HG02588 (cell line): ENCODE data around the gene HOXC5.

Source experiments
- ATAC-seq: cut with Tn5 transposase; IDR thresholded peaks from one replicate; pipeline ENCODE4 v1.9.1; 2021; ENCODE audit warnings: mild to moderate bottlenecking, moderate library complexity; ENCODE audit not compliant: unreplicated experiment

HOXC5 gene

GRCh38 chr12:54006559-54007220, 26.2 kb upstream of the HOXC5 start:
- no peak for ATAC-seq

GRCh38 chr12:54007538-54008259, 25.2 kb upstream of the HOXC5 start:
- no peak for ATAC-seq

- ATAC-seq, result no peak
Measured at GRCh38 chr12:54008260-54008552, 24.6 kb upstream of the HOXC5 start.

GRCh38 chr12:54009171-54010052, 23.4 kb upstream of the HOXC5 start:
- ATAC-seq, result no peak

- ATAC-seq, result no peak
Measured at GRCh38 chr12:54010053-54010971, 22.5 kb upstream of the HOXC5 start.

- no peak for ATAC-seq
Measured at GRCh38 chr12:54010972-54011664, 21.7 kb upstream of the HOXC5 start.

- no peak for ATAC-seq
Measured at GRCh38 chr12:54011665-54012532, 21.0 kb upstream of the HOXC5 start.

- ATAC-seq, result no peak
Measured at GRCh38 chr12:54012631-54013409, 20.0 kb upstream of the HOXC5 start.

- no peak for ATAC-seq
Measured at GRCh38 chr12:54014377-54015017, 18.4 kb upstream of the HOXC5 start.

- no peak for ATAC-seq
Measured at GRCh38 chr12:54015018-54015931, 17.6 kb upstream of the HOXC5 start.

- no peak for ATAC-seq
Measured at GRCh38 chr12:54016051-54016450, 16.8 kb upstream of the HOXC5 start.

- ATAC-seq, result no peak
Measured at GRCh38 chr12:54016478-54016964, 16.3 kb upstream of the HOXC5 start.

- ATAC-seq, result peak; percentile 36
Measured at GRCh38 chr12:54017027-54017788, 15.6 kb upstream of the HOXC5 start.

GRCh38 chr12:54017878-54018467, 14.9 kb upstream of the HOXC5 start:
- peak; percentile 72 for ATAC-seq

GRCh38 chr12:54018468-54018984, 14.3 kb upstream of the HOXC5 start:
- ATAC-seq, result no peak
